Right hindlimb (tissue), 1 donor: ENCODE measurements around the gene SAA1.

ENCODE experiments used
- DNase-seq: peaks from one replicate; pipeline ENCODE4 v3.0.0-alpha.2; 2018

The SAA1 gene

GRCh38 chr11:18312012-18312411 is 45.9 kb downstream of the SAA1 start:
- DNase-seq, result no peak

GRCh38 chr11:18312663-18313420 is 46.8 kb downstream of the SAA1 start:
- DNase-seq, result no peak

- DNase-seq, result no peak
Measured at GRCh38 chr11:18313965-18314763, 48.1 kb downstream of the SAA1 start.

- no peak for DNase-seq
Measured at GRCh38 chr11:18314784-18315523, 48.9 kb downstream of the SAA1 start.

GRCh38 chr11:18315893-18316292 is 49.8 kb downstream of the SAA1 start:
- no peak for DNase-seq

- DNase-seq, result no peak
Measured at GRCh38 chr11:18317551-18317950, 51.5 kb downstream of the SAA1 start.
